B cell (primary cell): ENCODE measurements around the gene DCUN1D4. TPM values are rescaled to one million over a fixed set of nuclear protein-coding genes. Genes with fewer than 3 reads are reported as not detected.
"Not testable (repeated sequence)": the region's sequence is repeated elsewhere in the genome, so short reads cannot be mapped to it uniquely, and the experiment has no call there.

Experiments used
- ATAC-seq: fragments of 200-7000 bp; cut with Tn5 transposase; one replicate; pipeline ENCODE4 v1.10.0; 2021; ENCODE audit warnings: low read depth, mild to moderate bottlenecking, moderate number of reproducible peaks, moderate library complexity
- CTCF ChIA-PET: fragments of 350-600 bp; sonication (Branson Sonifier 250); formaldehyde crosslinking; loops from one replicate; lab custom pipeline; 2021; ENCODE audit warnings: antibody characterized with exemption, inconsistent platforms; lab: Charles Lee
- POLR2A ChIA-PET: fragments of 350-600 bp; sonication (Branson Sonifier 250); formaldehyde crosslinking; loops from one replicate; lab custom pipeline; 2021; ENCODE audit warnings: antibody characterized with exemption; lab: Charles Lee
- DNase-seq: peaks from one replicate; pipeline ENCODE4 v3.0.0; 2013
- H2AFZ ChIP-seq: 2 replicates; pipeline ENCODE4 v1.6.1; 2012; ENCODE audit warnings: mild to moderate bottlenecking, low read depth, low read length; ENCODE audit not compliant: insufficient read depth, poor library complexity, severe bottlenecking
- H3K27ac ChIP-seq, 2 donors: 1 replicate in 1 of 2; 2 replicates in 1 of 2; pipeline ENCODE4 v1.5.1; 2012 to 2013; ENCODE audit warnings: low read length in 2 of 2, mild to moderate bottlenecking in 2 of 2, moderate library complexity in 1 of 2
- H3K27me3 ChIP-seq, 4 experiments: fragments of 200-600 bp in 1 of 4; sonication (generic) in 1 of 4; replicated peaks in 1 of 4; 1 replicate in 2 of 4; 2 replicates in 2 of 4; pipeline versions ENCODE4 v1.6.1 to v1.7.0; 2013 to 2016; ENCODE audit warnings: low read length in 3 of 4, mild to moderate bottlenecking in 2 of 4, mixed read lengths in 1 of 4, moderate library complexity in 1 of 4; ENCODE audit not compliant: insufficient read depth in 4 of 4, control insufficient read depth in 3 of 4; ENCODE audit errors: control extremely low read depth in 1 of 4
- H3K36me3 ChIP-seq, 2 experiments: replicated peaks in 1 of 2; 1 replicate in 1 of 2; 2 replicates in 1 of 2; pipeline versions ENCODE4 v1.6.1 to v1.7.1; 2013; ENCODE audit warnings: low read length in 1 of 2; ENCODE audit not compliant: insufficient read depth in 2 of 2, control insufficient read depth in 1 of 2; ENCODE audit errors: control extremely low read depth in 1 of 2, extremely low read depth in 1 of 2
- H3K4me1 ChIP-seq, 2 donors: fragments of 200-600 bp in 1 of 2; sonication (generic) in 1 of 2; 1 replicate in 1 of 2; 2 replicates in 1 of 2; pipeline versions ENCODE4 v1.5.1 to v1.6.1; 2013 to 2017; ENCODE audit warnings: low read length in 2 of 2; ENCODE audit not compliant: control insufficient read depth in 2 of 2, insufficient read depth in 2 of 2
- H3K4me2 ChIP-seq: replicated peaks from 2 replicates; pipeline ENCODE3; 2012; ENCODE audit warnings: mild to moderate bottlenecking, low read depth, low read length; ENCODE audit not compliant: poor library complexity, severe bottlenecking
- H3K4me3 ChIP-seq, 5 experiments: fragments of 200-600 bp in 1 of 5; sonication (generic) in 1 of 5; 1 replicate in 3 of 5; 2 replicates in 2 of 5; pipeline versions ENCODE4 v1.5.1 to v1.7.0; 2011 to 2016; ENCODE audit warnings: low read length in 4 of 5, mild to moderate bottlenecking in 4 of 5, low read depth in 2 of 5, control low read depth in 1 of 5, moderate library complexity in 1 of 5; ENCODE audit not compliant: insufficient read depth in 1 of 5; ENCODE audit errors: control extremely low read depth in 1 of 5, extremely low read depth in 1 of 5
- H3K79me2 ChIP-seq: fragments of 200-600 bp; sonication (generic); one replicate; pipeline ENCODE4 v1.6.0; 2016; ENCODE audit warnings: low read length; ENCODE audit not compliant: control insufficient read depth, insufficient read depth
- H3K9ac ChIP-seq: fragments of 200-600 bp; sonication (generic); 2 replicates; pipeline ENCODE4 v1.6.1; 2017; ENCODE audit warnings: mild to moderate bottlenecking, low read length, moderate library complexity
- H3K9me3 ChIP-seq, 3 donors: one replicate each; pipeline versions ENCODE4 v1.6.1 to v1.7.1; 2013; ENCODE audit warnings: low read length in 2 of 3; ENCODE audit not compliant: control insufficient read depth in 2 of 3, insufficient read depth in 1 of 3; ENCODE audit errors: control extremely low read depth in 1 of 3
- H4K20me1 ChIP-seq: 2 replicates; pipeline ENCODE4 v1.6.0; 2012; ENCODE audit warnings: mild to moderate bottlenecking, low read length; ENCODE audit not compliant: insufficient read depth, control insufficient read depth, poor library complexity, severe bottlenecking
- H3K27ac Mint-ChIP-seq: one replicate; pipeline ENCODE4 v1.8.0; 2021; ENCODE audit warnings: mixed read lengths
- H3K27me3 Mint-ChIP-seq: one replicate; pipeline ENCODE4 v1.8.0; 2021; ENCODE audit warnings: mixed read lengths
- H3K4me1 Mint-ChIP-seq: one replicate; pipeline ENCODE4 v1.8.0; 2021; ENCODE audit warnings: mixed read lengths
- H3K4me3 Mint-ChIP-seq: one replicate; pipeline ENCODE4 v1.8.0; 2021; ENCODE audit warnings: mixed read lengths
- H3K9me3 Mint-ChIP-seq: one replicate; pipeline ENCODE4 v1.8.0; 2022; ENCODE audit warnings: mixed read lengths; ENCODE audit not compliant: insufficient read depth
- CTCF ChIP-seq: fragments of 200-600 bp; IDR thresholded peaks from one replicate; pipeline ENCODE4 v1.8.0; 2022; ENCODE audit warnings: antibody characterized with exemption, mild to moderate bottlenecking
- EZH2 ChIP-seq: IDR thresholded peaks from 2 replicates; pipeline ENCODE4 v1.6.1; 2012; ENCODE audit warnings: borderline replicate concordance, low read depth, mild to moderate bottlenecking, moderate library complexity, low read length; ENCODE audit not compliant: insufficient read depth, poor library complexity, severe bottlenecking
- WGBS: methylation state at CpG from one replicate; pipeline ENCODE4 v1.1.5; 2013; ENCODE audit warnings: missing lambda C conversion rate; ENCODE audit not compliant: insufficient coverage; 5-methylcytosine and 5-hydroxymethylcytosine counted together
- intact Hi-C: fragments of 100-400 bp; cut with micrococcal nuclease; formaldehyde crosslinking; loops from one replicate; pipeline ENCODE4 v1.10.0; 2022
- polyA plus RNA-seq: library from polyadenylated mRNA; depleted of rRNA; stranded (reverse); fragments of >200 nt; gene quantifications from 2 replicates; pipeline ENCODE4 v1.2.3, GENCODE V29; 2012
- total RNA-seq, 2 donors: library from RNA; stranded (reverse); fragments of 120-200 nt in 1 of 2; gene quantifications; 1 replicate in 1 of 2; 2 replicates in 1 of 2; pipeline versions ENCODE4 v1.2.3 to v1.2.4, GENCODE V29; 2013 to 2022

Gene DCUN1D4
- total and polyA plus RNA-seq, 2 donors (not counting 1 experiment from before 2014, with no cell fraction given) = 15.1 to 39.7 TPM

GRCh38 chr4:51932684-51933083, 89.7 kb downstream of the DCUN1D4 start:
- Histone ChIP-seq H3K27ac (no peak overlapping the region), H3K4me1 (no peaks in the 10 kb centered on the region), H4K20me1 (no peaks in the 10 kb centered on the region), H3K9me3 (peaks cover 0 to 2% (median 0%) of the 10 kb centered on the region in 3 donors), H3K79me2 (no peaks in the 10 kb centered on the region), H3K4me2 (no peak overlapping the region), H3K9ac (no peak overlapping the region), H2AFZ (no peak overlapping the region), H3K27me3 (peaks cover 0 to 2% (median 0%) of the 10 kb centered on the region in 4 experiments), H3K36me3 (no peaks in the 10 kb centered on the region), H3K4me3 (no peak overlapping the region)
- POLR2A ChIA-PET = no interaction called here
- CTCF ChIA-PET = no interaction called here
- H3K9me3 Mint-ChIP-seq = no peaks in the 10 kb centered on the region
- intact Hi-C loops = no loop called here
- no peaks in the 10 kb centered on the region for H3K4me1 Mint-ChIP-seq
- H3K4me3 Mint-ChIP-seq = no peak overlapping the region
- ATAC-seq = no peak
- peaks cover 8% of the 10 kb centered on the region for H3K27me3 Mint-ChIP-seq
- H3K27ac Mint-ChIP-seq = no peak overlapping the region
- no peak for TF ChIP-seq EZH2
- TF ChIP-seq CTCF = no peak
- 83% methylated on average over 1 of the region's 3 CpGs for WGBS
- DNase-seq = no peak

GRCh38 chr4:51940460-51940859, 97.5 kb downstream of the DCUN1D4 start:
- CTCF ChIA-PET, H3K4me3 Mint-ChIP-seq, H3K9me3 Mint-ChIP-seq, H3K27me3 ChIP-seq, H4K20me1 ChIP-seq, H2AFZ ChIP-seq, H3K9me3 ChIP-seq, POLR2A ChIA-PET, H3K79me2 ChIP-seq, ATAC-seq, H3K4me1 ChIP-seq, H3K4me2 ChIP-seq, H3K27ac ChIP-seq, H3K27ac Mint-ChIP-seq, H3K4me3 ChIP-seq, H3K27me3 Mint-ChIP-seq, H3K4me1 Mint-ChIP-seq, DNase-seq, H3K36me3 ChIP-seq, intact Hi-C loops, H3K9ac ChIP-seq: not testable (repeated sequence)
- WGBS = 93% methylated on average over 10 of the region's 13 CpGs
